ENCODE results near the gene VTI1A. TPM values are rescaled to one million over a fixed set of nuclear protein-coding genes. Genes with fewer than 3 reads are reported as not detected.

Gene VTI1A
- total and polyA plus RNA-seq, 2 of the 13 experiments (the other 11 are each of a cell fraction or from before 2014, with no cell fraction given), result 11.7 to 32.7 TPM

- TF ChIP-seq RERE (CRISPR knock-in tag; IDR thresholded peaks at IDR 0.05; ENCODE audit: low read depth) (peak; percentile 34; the same call in 1 of the 2 replicates), KAT8 (CRISPR knock-in tag; IDR thresholded peaks at IDR 0.05) (0 out of 2 replicates have a peak, but pooled peaks have one; percentile 41), SMARCE1 (IDR thresholded peaks at IDR 0.05; ENCODE audit: borderline replicate concordance) (no peak), HMGXB3 (CRISPR knock-in tag; IDR thresholded peaks at IDR 0.05; ENCODE audit: borderline replicate concordance) (no peak), ATF2 (CRISPR knock-in tag; IDR thresholded peaks at IDR 0.05) (peak; percentile 48; the same call in 1 of the 2 replicates), ZNF350 (CRISPR knock-in tag; IDR thresholded peaks at IDR 0.05; ENCODE audit: borderline replicate concordance, low read depth) (peak; percentile 29; the same call in 1 of the 2 replicates), MTA1 (CRISPR knock-in tag; IDR thresholded peaks at IDR 0.05; ENCODE audit: borderline replicate concordance) (peak; percentile 74; the same call in 1 of the 2 replicates), BORCS8-MEF2B (CRISPR knock-in tag; IDR thresholded peaks at IDR 0.05) (0 out of 2 replicates have a peak, but pooled peaks have one; percentile 35), RCOR2 (CRISPR knock-in tag; IDR thresholded peaks at IDR 0.05) (peak; percentile 74; the same call in 1 of the 2 replicates), ZNF878 (CRISPR knock-in tag; IDR thresholded peaks at IDR 0.05) (peak; percentile 59; the same call in 1 of the 2 replicates), NFE2L1 (CRISPR knock-in tag; IDR thresholded peaks at IDR 0.05; ENCODE audit: borderline replicate concordance) (no peak), ZNF614 (CRISPR knock-in tag; IDR thresholded peaks at IDR 0.05; ENCODE audit: borderline replicate concordance) (peak; percentile 60; the same call in 1 of the 2 replicates), TBP (CRISPR knock-in tag; IDR thresholded peaks at IDR 0.05) (no peak), JARID2 (CRISPR knock-in tag; IDR thresholded peaks at IDR 0.05; ENCODE audit: insufficient replicate concordance) (no peak), ZNF333 (CRISPR knock-in tag; IDR thresholded peaks at IDR 0.05; ENCODE audit: borderline replicate concordance) (no peak), ZNF782 (CRISPR knock-in tag; IDR thresholded peaks at IDR 0.05; ENCODE audit: borderline replicate concordance) (no peak)
Measured at GRCh38 chr10:112695539-112695938, 248.5 kb downstream of the VTI1A start (continued).

All from HepG2 (cell line).